RCC 7860 (cell line): ENCODE measurements around the gene HIVEP3.

Source experiments
- DNase-seq: peaks from one replicate; pipeline ENCODE4 v3.0.0-alpha.2; 2015; ENCODE audit warnings: low spot score
- FAIRE-seq: peaks from 2 replicates; lab custom pipeline; 2012; peaks lifted over from hg19 to GRCh38; lab: Jason Lieb, UNC

HIVEP3 gene

GRCh38 chr1:41875487-41875886 lies 43.2 kb downstream of the HIVEP3 start:
- DNase-seq (no peak), FAIRE-seq (no peak)

- no peak for FAIRE-seq
- no peak for DNase-seq
These were observed 43.8 kb downstream of the HIVEP3 start for GRCh38 chr1:41874903-41875411.

GRCh38 chr1:41874151-41874719 lies 44.5 kb downstream of the HIVEP3 start:
- no peak for DNase-seq
- FAIRE-seq = no peak

- no peak for FAIRE-seq
- DNase-seq = no peak
These were observed 46.6 kb downstream of the HIVEP3 start for GRCh38 chr1:41872074-41872473.

- FAIRE-seq = peak; percentile 81
- peak; percentile 72 for DNase-seq
These were observed 48.6 kb downstream of the HIVEP3 start for GRCh38 chr1:41870076-41870562.

- DNase-seq (no peak), FAIRE-seq (no peak)
These were observed 50.3 kb downstream of the HIVEP3 start for GRCh38 chr1:41868241-41868998.

GRCh38 chr1:41866285-41866684 lies 52.4 kb downstream of the HIVEP3 start:
- no peak for FAIRE-seq
- DNase-seq = no peak

GRCh38 chr1:41864471-41865040 lies 54.2 kb downstream of the HIVEP3 start:
- DNase-seq (no peak), FAIRE-seq (no peak)

GRCh38 chr1:41863718-41864117 lies 55.0 kb downstream of the HIVEP3 start:
- FAIRE-seq = no peak
- DNase-seq = no peak

- DNase-seq = peak; percentile 98
- peak; percentile 92 for FAIRE-seq
These were observed 56.1 kb downstream of the HIVEP3 start for GRCh38 chr1:41862384-41863221.

GRCh38 chr1:41861535-41862383 lies 57.0 kb downstream of the HIVEP3 start:
- DNase-seq = no peak

GRCh38 chr1:41860771-41861170 lies 58.0 kb downstream of the HIVEP3 start:
- DNase-seq (no peak), FAIRE-seq (no peak)

More at GRCh38 chr1:41861535-41862383, 57.0 kb downstream of the HIVEP3 start:
- no peak for FAIRE-seq

- DNase-seq = no peak
- no peak for FAIRE-seq
These were observed 58.5 kb downstream of the HIVEP3 start for GRCh38 chr1:41860214-41860613.

GRCh38 chr1:41859686-41860085 lies 59.0 kb downstream of the HIVEP3 start:
- FAIRE-seq (no peak), DNase-seq (no peak)

- no peak for FAIRE-seq
These were observed 61.8 kb downstream of the HIVEP3 start for GRCh38 chr1:41856944-41857285.

GRCh38 chr1:41856151-41856943 lies 62.4 kb downstream of the HIVEP3 start:
- DNase-seq (no peak), FAIRE-seq (no peak)

More at GRCh38 chr1:41856944-41857285, 61.8 kb downstream of the HIVEP3 start:
- no peak for DNase-seq

GRCh38 chr1:41855713-41856112 lies 63.0 kb downstream of the HIVEP3 start:
- no peak for FAIRE-seq
- DNase-seq = peak; percentile 39

- no peak for FAIRE-seq
- no peak for DNase-seq
These were observed 64.8 kb downstream of the HIVEP3 start for GRCh38 chr1:41853907-41854306.

GRCh38 chr1:41852091-41852490 lies 66.6 kb downstream of the HIVEP3 start:
- FAIRE-seq (no peak), DNase-seq (no peak)
